IMR-90 (cell line): ENCODE measurements around the gene PRM3. TPM values are rescaled to one million over a fixed set of nuclear protein-coding genes. Genes with fewer than 3 reads are reported as not detected.

ENCODE experiments used
- ATAC-seq: fragments of 200-7000 bp; cut with Tn5 transposase; 2 replicates; pipeline ENCODE4 v1.9.1; 2020; ENCODE audit warnings: low read depth, mild to moderate bottlenecking, moderate library complexity
- BruUV-seq: library from RNA; stranded (reverse); fragments of 400-500 nt; replicated peaks from 2 replicates; lab custom pipeline; 2021; lab: Mats Ljungman, UMichigan
- CTCF ChIA-PET: fragments of 300-600 bp; formaldehyde crosslinking; extraction: SDS; loops from one replicate; lab custom pipeline; 2021; ENCODE audit warnings: antibody characterized with exemption; lab: Yijun Ruan, JAX
- POLR2A ChIA-PET: fragments of 300-600 bp; sonication (Branson Sonifier 250); formaldehyde crosslinking; loops from one replicate; lab custom pipeline; 2022; ENCODE audit warnings: antibody characterized with exemption; ENCODE audit not compliant: unreplicated experiment; lab: Charles Lee
- DNase-seq: peaks from one replicate; pipeline ENCODE4 v3.0.0; 2013
- H2AFZ ChIP-seq: replicated peaks from 2 replicates; pipeline ENCODE3; 2013; ENCODE audit warnings: low read length, mild to moderate bottlenecking; ENCODE audit not compliant: poor library complexity
- H2AK5ac ChIP-seq: 2 replicates; pipeline ENCODE4 v1.6.1; 2013; ENCODE audit warnings: low read depth, low read length, inconsistent platforms
- H2AK9ac ChIP-seq: replicated peaks from 2 replicates; pipeline ENCODE3; 2013; ENCODE audit warnings: mild to moderate bottlenecking, low read depth, low read length, moderate library complexity; ENCODE audit not compliant: poor library complexity
- H2BK120ac ChIP-seq: 2 replicates; pipeline ENCODE4 v1.6.1; 2013; ENCODE audit warnings: low read depth, low read length, inconsistent platforms
- H2BK15ac ChIP-seq: 3 replicates; pipeline ENCODE4 v1.6.1; 2013; ENCODE audit warnings: low read depth, low read length, inconsistent platforms
- H2BK20ac ChIP-seq: 2 replicates; pipeline ENCODE4 v1.6.1; 2013; ENCODE audit warnings: low read depth, mild to moderate bottlenecking, inconsistent platforms, low read length, moderate library complexity
- H2BK5ac ChIP-seq: 2 replicates; pipeline ENCODE4 v1.6.1; 2013; ENCODE audit warnings: mild to moderate bottlenecking, low read depth, low read length, inconsistent platforms; ENCODE audit not compliant: poor library complexity, severe bottlenecking
- H3K14ac ChIP-seq: replicated peaks from 2 replicates; pipeline ENCODE4 v1.6.1; 2013; ENCODE audit warnings: low read depth, low read length, inconsistent platforms
- H3K18ac ChIP-seq: 2 replicates; pipeline ENCODE4 v1.6.1; 2013; ENCODE audit warnings: low read depth, low read length, control low read depth
- H3K23ac ChIP-seq: 2 replicates; pipeline ENCODE4 v1.6.1; 2013; ENCODE audit warnings: low read depth, low read length, inconsistent platforms
- H3K27ac ChIP-seq: 2 replicates; pipeline ENCODE4 v1.5.1; 2013; ENCODE audit warnings: mild to moderate bottlenecking, control low read depth, low read length; ENCODE audit not compliant: insufficient read depth
- H3K27me3 ChIP-seq: 2 replicates; pipeline ENCODE4 v1.6.1; 2013; ENCODE audit warnings: low read length; ENCODE audit not compliant: control insufficient read depth, insufficient read depth
- H3K36me3 ChIP-seq: 2 replicates; pipeline ENCODE4 v1.6.1; 2013; ENCODE audit warnings: low read length, mixed read lengths; ENCODE audit not compliant: control insufficient read depth, insufficient read depth
- H3K4ac ChIP-seq: 2 replicates; pipeline ENCODE4 v1.6.1; 2013; ENCODE audit warnings: low read depth, low read length, inconsistent platforms
- H3K4me1 ChIP-seq: 2 replicates; pipeline ENCODE4 v1.6.1; 2013; ENCODE audit warnings: low read length, mixed read lengths; ENCODE audit not compliant: control insufficient read depth, insufficient read depth
- H3K4me2 ChIP-seq: 2 replicates; pipeline ENCODE4 v1.6.1; 2013; ENCODE audit warnings: low read depth, mild to moderate bottlenecking, control low read depth, low read length, moderate library complexity
- H3K4me3 ChIP-seq: 2 replicates; pipeline ENCODE4 v1.5.1; 2013; ENCODE audit warnings: low read depth, mild to moderate bottlenecking, control low read depth, low read length, moderate library complexity; ENCODE audit not compliant: insufficient read depth
- H3K56ac ChIP-seq: 2 replicates; pipeline ENCODE4 v1.6.1; 2013; ENCODE audit warnings: low read length, inconsistent platforms; ENCODE audit not compliant: insufficient read depth; ENCODE audit errors: extremely low read depth
- H3K79me1 ChIP-seq, 2 experiments: 2 replicates each; pipeline ENCODE4 v1.6.1; 2013; ENCODE audit warnings: low read length in 2 of 2, inconsistent platforms in 1 of 2, low read depth in 1 of 2
- H3K9ac ChIP-seq: 2 replicates; pipeline ENCODE4 v1.6.1; 2013; ENCODE audit warnings: low read depth, low read length, control low read depth
- H3K9me1 ChIP-seq: 2 replicates; pipeline ENCODE4 v1.6.1; 2013; ENCODE audit warnings: low read length, inconsistent platforms; ENCODE audit not compliant: insufficient read depth
- H3K9me3 ChIP-seq: 2 replicates; pipeline ENCODE4 v1.6.1; 2013; ENCODE audit warnings: low read length; ENCODE audit not compliant: control insufficient read depth, insufficient read depth
- H4K20me1 ChIP-seq: 2 replicates; pipeline ENCODE4 v1.6.1; 2013; ENCODE audit warnings: low read length, inconsistent platforms; ENCODE audit not compliant: insufficient read depth
- H4K5ac ChIP-seq: 2 replicates; pipeline ENCODE4 v1.6.1; 2013; ENCODE audit warnings: mild to moderate bottlenecking, low read depth, low read length, control low read depth
- H4K8ac ChIP-seq, 2 experiments: 2 replicates each; pipeline ENCODE4 v1.6.1; 2013; ENCODE audit warnings: low read depth in 2 of 2, low read length in 2 of 2, control low read depth in 1 of 2, inconsistent platforms in 1 of 2
- H4K91ac ChIP-seq: 2 replicates; pipeline ENCODE4 v1.6.1; 2013; ENCODE audit warnings: low read depth, low read length, inconsistent platforms; ENCODE audit not compliant: insufficient read depth
- CEBPB ChIP-seq: IDR thresholded peaks from 2 replicates; pipeline ENCODE4 v1.6.1; 2012; ENCODE audit warnings: low read depth, low read length, improper control_type of control experiment
- MAZ ChIP-seq: IDR thresholded peaks from 2 replicates; pipeline ENCODE4 v1.6.1; 2012; ENCODE audit warnings: low read depth, mild to moderate bottlenecking, low read length, improper control_type of control experiment, moderate library complexity, borderline replicate concordance
- WGBS, 2 experiments: methylation state at CpG; one replicate each; pipeline versions ENCODE4 v1.1.5 to v1.1.7; 2013; ENCODE audit warnings: missing lambda C conversion rate in 2 of 2; ENCODE audit not compliant: insufficient read length in 1 of 2; ENCODE audit errors: extremely low coverage in 2 of 2; 5-methylcytosine and 5-hydroxymethylcytosine counted together
- dilution Hi-C: fragments of 300-500 bp; cut with HindIII; formaldehyde crosslinking; loops from one replicate; pipeline ENCODE4 v1.14.3; 2018; ENCODE audit warnings: low sequenced_read_pairs; ENCODE audit not compliant: unreplicated experiment
- in situ Hi-C: fragments of 300-500 bp; cut with MboI; formaldehyde crosslinking; loops from 3 replicates; pipeline ENCODE4 v1.14.3; 2019; ENCODE audit warnings: low sequenced_read_pairs, inconsistent platforms, mixed read lengths
- intact Hi-C: fragments of 100-400 bp; cut with micrococcal nuclease; formaldehyde crosslinking; loops from 2 replicates; pipeline ENCODE4 v1.10.0; 2022
- polyA plus RNA-seq, 3 experiments: library from polyadenylated mRNA; depleted of rRNA; stranded (reverse); fragments of >200 nt; gene quantifications; 2 replicates each; pipeline ENCODE4 v1.2.3, GENCODE V29; 2012; ENCODE audit warnings: low replicate concordance in 1 of 3
- total RNA-seq: library from RNA; depleted of rRNA; stranded (reverse); fragments of >200 nt; gene quantifications from 2 replicates; pipeline ENCODE4 v1.2.3, GENCODE V29; 2012

The PRM3 gene
- total and polyA plus RNA-seq, 2 of the 4 experiments (the other 2 are of a cell fraction) = not detected

DNA sequence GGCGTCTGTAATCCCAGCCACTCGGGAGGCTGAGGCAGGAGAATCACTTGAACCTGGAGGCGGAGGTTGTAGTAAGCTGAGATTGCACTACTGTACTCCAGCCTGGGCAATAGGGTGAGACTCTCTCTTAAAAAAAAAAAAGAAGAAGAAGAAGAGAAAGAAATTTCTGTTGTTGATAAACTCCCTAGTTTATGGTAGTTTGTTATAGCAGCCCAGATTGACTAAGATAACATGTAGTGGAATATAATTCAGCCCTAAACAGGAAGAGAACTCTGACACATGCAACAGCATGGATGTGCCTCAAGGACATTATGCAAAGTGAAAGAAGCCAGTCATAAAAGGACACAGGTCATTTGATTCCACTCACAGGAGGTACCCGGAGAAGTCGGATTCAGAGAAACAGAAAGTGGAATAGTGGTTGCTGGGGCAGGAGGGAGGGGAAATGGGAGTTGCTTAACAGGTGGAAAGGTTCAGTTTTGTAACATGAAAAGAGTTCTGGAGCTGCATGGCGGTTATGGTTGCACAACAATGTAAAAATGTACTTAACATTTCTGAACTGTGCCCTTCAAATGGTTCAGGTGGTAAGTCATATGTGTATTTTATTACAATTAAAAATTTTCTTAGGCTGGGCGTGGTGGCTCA, 33.7 kb upstream of the PRM3 start:
- no peak overlapping the region for H3K4me2 ChIP-seq
- CTCF ChIA-PET = no interaction called here
- no peaks in the 10 kb centered on the region for H3K79me1 ChIP-seq
- H2BK20ac ChIP-seq = no peak overlapping the region
- DNase-seq (no peak), ATAC-seq (no peak)
- no peak overlapping the region for H2AK5ac ChIP-seq
- H4K20me1 ChIP-seq = no peaks in the 10 kb centered on the region
- H3K4ac ChIP-seq = no peak overlapping the region
- intact Hi-C loops (no loop called here), in situ Hi-C loops (loop anchor here (5.0 kb wide), 1 partner anchor 45 kb away; no protein-coding TSS in a partner anchor), dilution Hi-C loops (no loop called here)
- no peak overlapping the region for H2AFZ ChIP-seq
- no peak overlapping the region for H3K23ac ChIP-seq
- H2AK9ac ChIP-seq = no peak overlapping the region
- H4K91ac ChIP-seq = no peak overlapping the region
- POLR2A ChIA-PET = no interaction called here
- 0 out of 2 replicates have a peak, but pooled peaks cover 8% of the 10 kb centered on the region for H3K9me1 ChIP-seq
- H3K56ac ChIP-seq = no peak overlapping the region
- H3K4me3 ChIP-seq = no peak overlapping the region
- H3K4me1 ChIP-seq = peaks cover 4% of the 10 kb centered on the region
- H2BK15ac ChIP-seq = no peak overlapping the region
- no peak overlapping the region for H3K18ac ChIP-seq
- H2BK5ac ChIP-seq = no peak overlapping the region
- no peak overlapping the region for H3K14ac ChIP-seq
- no TSS peak for BruUV-seq
- WGBS, 2 experiments = 100% methylated on average over 1 of the region's 7 CpGs; no CpG with 5 or more reads in 1 of the 2 experiments
- no peaks in the 10 kb centered on the region for H3K27me3 ChIP-seq
- no peak for TF ChIP-seq MAZ
- TF ChIP-seq CEBPB = 0 out of 2 replicates have a peak, but pooled peaks have one; percentile 17
- no peaks in the 10 kb centered on the region for H3K9me3 ChIP-seq
- no peak overlapping the region for H3K9ac ChIP-seq
- H4K8ac ChIP-seq = no peak overlapping the region
- H3K27ac ChIP-seq = no peak overlapping the region
- H4K5ac ChIP-seq = no peak overlapping the region
- H2BK120ac ChIP-seq = no peak overlapping the region
- H3K36me3 ChIP-seq = no peaks in the 10 kb centered on the region
